KMS-11 (cell line): ENCODE results near the gene PSAP.

Experiments
- H2AFZ ChIP-seq: fragments of 200-600 bp; sonication (generic); 2 replicates; pipeline ENCODE4 v1.6.1; 2016; ENCODE audit warnings: antibody characterized with exemption, mixed run types, low read depth
- H3K27ac ChIP-seq: fragments of 200-600 bp; sonication (generic); 2 replicates; pipeline ENCODE4 v1.6.1; 2016; ENCODE audit warnings: mild to moderate bottlenecking, mixed run types
- H3K27me3 ChIP-seq: fragments of 200-600 bp; sonication (generic); 2 replicates; pipeline ENCODE4 v1.6.1; 2017; ENCODE audit warnings: mild to moderate bottlenecking, low read depth, mixed run types, moderate library complexity; ENCODE audit not compliant: insufficient read depth
- H3K36me3 ChIP-seq: fragments of 200-600 bp; sonication (generic); 2 replicates; pipeline ENCODE4 v1.6.1; 2017; ENCODE audit warnings: mild to moderate bottlenecking, mixed run types; ENCODE audit not compliant: insufficient read depth
- H3K4me1 ChIP-seq: fragments of 200-600 bp; sonication (generic); 2 replicates; pipeline ENCODE4 v1.6.1; 2016; ENCODE audit warnings: mild to moderate bottlenecking, low read depth, mixed run types; ENCODE audit not compliant: poor library complexity, severe bottlenecking
- H3K4me2 ChIP-seq: fragments of 200-600 bp; sonication (generic); 2 replicates; pipeline ENCODE4 v1.7.0; 2016; ENCODE audit warnings: mild to moderate bottlenecking, mixed run types
- H3K4me3 ChIP-seq: fragments of 200-600 bp; sonication (generic); IDR thresholded peaks from 2 replicates; pipeline ENCODE4 v1.6.1; 2017; ENCODE audit warnings: low read depth, low read length, mixed read lengths; ENCODE audit not compliant: insufficient read depth
- H3K79me2 ChIP-seq: fragments of 200-600 bp; sonication (generic); 2 replicates; pipeline ENCODE4 v1.6.1; 2016; ENCODE audit warnings: low read depth, mixed run types; ENCODE audit not compliant: insufficient read depth
- H3K9ac ChIP-seq: fragments of 200-600 bp; sonication (generic); 2 replicates; pipeline ENCODE4 v1.6.1; 2016; ENCODE audit warnings: mild to moderate bottlenecking, mixed run types
- H4K20me1 ChIP-seq: fragments of 200-600 bp; sonication (generic); 2 replicates; pipeline ENCODE4 v1.6.1; 2016; ENCODE audit warnings: mild to moderate bottlenecking, mixed run types; ENCODE audit not compliant: insufficient read depth
- CTCF ChIP-seq: fragments of 200-600 bp; sonication (generic); conservative IDR thresholded peaks from 2 replicates; pipeline ENCODE4 v1.6.1; 2017; ENCODE audit warnings: low read depth, mild to moderate bottlenecking, antibody characterized with exemption, low read length, moderate library complexity, mixed read lengths

PSAP gene

GRCh38 chr10:71842856-71843686 lies 8.0 kb downstream of the PSAP start:
- Histone ChIP-seq H3K79me2 (peaks cover 35% of the 10 kb centered on the region; the same call in 1 of the 2 replicates), H3K27ac (no peak overlapping the region), H4K20me1 (no peaks in the 10 kb centered on the region), H3K4me1 (peaks cover 16% of the 10 kb centered on the region), H2AFZ (no peak overlapping the region), H3K36me3 (no peaks in the 10 kb centered on the region), H3K27me3 (no peaks in the 10 kb centered on the region), H3K4me3 (no peak overlapping the region), H3K9ac (no peak overlapping the region), H3K4me2 (peak overlapping the region; percentile 7; the same call in 1 of the 2 replicates)
- TF ChIP-seq CTCF: no peak

GRCh38 chr10:71842422-71842821 lies 8.6 kb downstream of the PSAP start:
- Histone ChIP-seq H3K27ac (no peak overlapping the region), H3K27me3 (no peaks in the 10 kb centered on the region), H3K4me1 (peaks cover 16% of the 10 kb centered on the region), H4K20me1 (no peaks in the 10 kb centered on the region), H2AFZ (no peak overlapping the region), H3K4me2 (peak overlapping the region; percentile 7; the same call in 1 of the 2 replicates), H3K9ac (no peak overlapping the region), H3K4me3 (no peak overlapping the region), H3K79me2 (peaks cover 35% of the 10 kb centered on the region; the same call in 1 of the 2 replicates), H3K36me3 (no peaks in the 10 kb centered on the region)
- no peak for TF ChIP-seq CTCF

- no peaks in the 10 kb centered on the region for H3K36me3 ChIP-seq
- TF ChIP-seq CTCF: no peak
- H3K27me3 ChIP-seq: no peaks in the 10 kb centered on the region
- H3K4me3 ChIP-seq: no peak overlapping the region
- H3K27ac ChIP-seq: no peak overlapping the region
- H4K20me1 ChIP-seq: no peaks in the 10 kb centered on the region
- H3K79me2 ChIP-seq: peaks cover 29% of the 10 kb centered on the region; the same call in 1 of the 2 replicates
- H3K4me2 ChIP-seq: no peak overlapping the region
- H3K9ac ChIP-seq: no peak overlapping the region
- H2AFZ ChIP-seq: no peak overlapping the region
- peaks cover 16% of the 10 kb centered on the region for H3K4me1 ChIP-seq
Measured at GRCh38 chr10:71840958-71841335, 10.1 kb downstream of the PSAP start.

GRCh38 chr10:71840177-71840957 lies 10.7 kb downstream of the PSAP start:
- Histone ChIP-seq H2AFZ (no peak overlapping the region), H4K20me1 (no peaks in the 10 kb centered on the region), H3K27ac (no peak overlapping the region), H3K27me3 (no peaks in the 10 kb centered on the region), H3K9ac (no peak overlapping the region), H3K36me3 (no peaks in the 10 kb centered on the region), H3K4me3 (no peak overlapping the region), H3K4me2 (no peak overlapping the region), H3K79me2 (peaks cover 29% of the 10 kb centered on the region; the same call in 1 of the 2 replicates), H3K4me1 (peaks cover 16% of the 10 kb centered on the region)
- no peak for TF ChIP-seq CTCF
